HepG2 (cell line): ENCODE results near the gene SHMT1. TPM values are rescaled to one million over a fixed set of nuclear protein-coding genes. Genes with fewer than 3 reads are reported as not detected.

Experiments
- ATAC-seq: fragments of 200-7000 bp; cut with Tn5 transposase; 3 replicates; pipeline ENCODE4 v1.9.1; 2020; ENCODE audit warnings: mild to moderate bottlenecking, moderate library complexity
- BruUV-seq: library from RNA; stranded (reverse); fragments of 400-500 nt; replicated peaks from 2 replicates; lab custom pipeline; 2021; lab: Mats Ljungman, UMichigan
- CTCF ChIA-PET: fragments of 300-600 bp; formaldehyde crosslinking; extraction: SDS; loops from one replicate; lab custom pipeline; 2021; ENCODE audit warnings: low total read pairs, inconsistent platforms, low intra/inter-chr PET ratio; lab: Yijun Ruan, JAX
- POLR2A ChIA-PET: fragments of 350-600 bp; sonication (Branson Sonifier 250); formaldehyde crosslinking; loops from one replicate; lab custom pipeline; 2020; ENCODE audit warnings: antibody characterized with exemption, inconsistent platforms; lab: Yijun Ruan, JAX
- DNase-seq: peaks from one replicate; pipeline ENCODE4 v3.0.0-alpha.2; 2015; ENCODE audit warnings: low spot score
- FAIRE-seq: peaks from 3 replicates; lab custom pipeline; 2011; peaks lifted over from hg19 to GRCh38; lab: Jason Lieb, UNC
- H2AFZ ChIP-seq: one replicate; pipeline ENCODE4 v1.6.1; 2011; ENCODE audit warnings: low read length, inconsistent platforms
- H3K27ac ChIP-seq: fragments of 300-600 bp; 3 replicates; pipeline ENCODE4 v1.8.0; 2011; ENCODE audit warnings: mixed run types, mild to moderate bottlenecking, mixed read lengths, low read length, inconsistent platforms; ENCODE audit not compliant: insufficient read depth; ENCODE audit errors: extremely low read length
- H3K27me3 ChIP-seq, 2 experiments: fragments of 200-600 bp in 1 of 2; 2 replicates in 1 of 2; 3 replicates in 1 of 2; pipeline versions ENCODE4 v1.6.0 to v1.8.0; 2011; ENCODE audit warnings: low read length in 2 of 2, mild to moderate bottlenecking in 2 of 2, moderate library complexity in 2 of 2, inconsistent platforms in 1 of 2; ENCODE audit not compliant: insufficient read depth in 2 of 2, control insufficient read depth in 1 of 2
- H3K36me3 ChIP-seq, 2 experiments: fragments of 200-600 bp in 1 of 2; replicated peaks in 1 of 2; 2 replicates in 1 of 2; 3 replicates in 1 of 2; pipeline versions ENCODE4 v1.5.1 to v1.8.0; 2011; ENCODE audit warnings: low read length in 2 of 2, inconsistent platforms in 1 of 2; ENCODE audit not compliant: insufficient read depth in 2 of 2, control insufficient read depth in 1 of 2
- H3K4me1 ChIP-seq: 2 replicates; pipeline ENCODE4 v1.5.1; 2012; ENCODE audit warnings: low read length, inconsistent platforms; ENCODE audit not compliant: insufficient read depth
- H3K4me2 ChIP-seq: 2 replicates; pipeline ENCODE4 v1.6.0; 2011; ENCODE audit warnings: low read depth, low read length, inconsistent platforms
- H3K4me3 ChIP-seq, 3 experiments: fragments of 200-600 bp in 1 of 3; sonication (generic), shearing (Covaris generic) in 1 of 3; replicated peaks in 1 of 3; 2 replicates each; pipeline ENCODE4 v1.5.1; 2011 to 2016; ENCODE audit warnings: low read length in 3 of 3, inconsistent platforms in 2 of 3, low read depth in 2 of 3, mild to moderate bottlenecking in 2 of 3, control low read depth in 1 of 3, mixed read lengths in 1 of 3; ENCODE audit not compliant: insufficient read depth in 1 of 3
- H3K79me2 ChIP-seq: one replicate; pipeline ENCODE4 v1.6.1; 2011; ENCODE audit warnings: low read length, inconsistent platforms; ENCODE audit not compliant: insufficient read depth
- H3K9ac ChIP-seq: 2 replicates; pipeline ENCODE4 v1.6.0; 2011; ENCODE audit warnings: mild to moderate bottlenecking, low read depth, low read length, inconsistent platforms; ENCODE audit not compliant: insufficient read depth
- H3K9me3 ChIP-seq: 2 replicates; pipeline ENCODE4 v1.5.1; 2012; ENCODE audit warnings: mild to moderate bottlenecking, low read length
- H4K20me1 ChIP-seq: 2 replicates; pipeline ENCODE4 v1.6.0; 2011; ENCODE audit warnings: inconsistent platforms, mild to moderate bottlenecking, low read length, moderate library complexity; ENCODE audit not compliant: insufficient read depth
- FOXM1 ChIP-seq: sonication (generic); formaldehyde crosslinking; IDR thresholded peaks from 2 replicates; pipeline ENCODE4 v1.5.0; 2020; ENCODE audit warnings: missing genetic modification reagents
- HIVEP1 ChIP-seq: sonication (generic); formaldehyde crosslinking; IDR thresholded peaks from 2 replicates; pipeline ENCODE4 v1.4.0; 2020; ENCODE audit warnings: mild to moderate bottlenecking, missing genetic modification reagents
- KDM4B ChIP-seq: sonication (generic); formaldehyde crosslinking; IDR thresholded peaks from 2 replicates; pipeline ENCODE4 v1.4.0; 2020; ENCODE audit warnings: missing genetic modification reagents
- PAX8 ChIP-seq: sonication (generic); formaldehyde crosslinking; IDR thresholded peaks from 2 replicates; pipeline ENCODE4 v1.8.0; 2022; ENCODE audit warnings: mild to moderate bottlenecking, missing genetic modification reagents, borderline replicate concordance
- RBFOX2 ChIP-seq: fragments of 200-400 bp; formaldehyde crosslinking; IDR thresholded peaks from 2 replicates; pipeline ENCODE4 v1.6.1; 2017; ENCODE audit warnings: low read depth, mild to moderate bottlenecking, low read length
- REPIN1 ChIP-seq: sonication (generic); formaldehyde crosslinking; IDR thresholded peaks from 2 replicates; pipeline ENCODE4 v1.8.0; 2022; ENCODE audit warnings: missing genetic modification reagents, low read depth, mild to moderate bottlenecking, borderline replicate concordance
- SOX6 ChIP-seq, 2 experiments: fragments of 450-650 bp in 1 of 2; sonication (generic) in 1 of 2; formaldehyde crosslinking in 1 of 2; IDR thresholded peaks; 2 replicates each; pipeline versions ENCODE4 v1.4.0 to v1.6.1; 2017 to 2020; ENCODE audit warnings: antibody characterized with exemption in 1 of 2, mild to moderate bottlenecking in 1 of 2, missing genetic modification reagents in 1 of 2
- ZNF446 ChIP-seq: sonication (generic); formaldehyde crosslinking; IDR thresholded peaks from 2 replicates; pipeline ENCODE4 v1.5.0; 2020; ENCODE audit warnings: mild to moderate bottlenecking, missing genetic modification reagents
- ZNF557 ChIP-seq: sonication (generic); formaldehyde crosslinking; IDR thresholded peaks from 2 replicates; pipeline ENCODE4 v1.4.0; 2020; ENCODE audit warnings: missing genetic modification reagents
- ZNF670 ChIP-seq: sonication (generic); formaldehyde crosslinking; IDR thresholded peaks from 2 replicates; pipeline ENCODE4 v1.8.0; 2022; ENCODE audit warnings: mild to moderate bottlenecking, missing genetic modification reagents, borderline replicate concordance
- WGBS: methylation state at CpG from one replicate; pipeline ENCODE4 v1.1.6; 2017; ENCODE audit warnings: low lambda C conversion rate; 5-methylcytosine and 5-hydroxymethylcytosine counted together
- in situ Hi-C: cut with HindIII; loops from 2 replicates; pipeline ENCODE4 v1.10.0; 2017; ENCODE audit warnings: low pct_unique_long_range_greater_than_20kb; ENCODE audit not compliant: extremely low pct_ligation_motif_present
- intact Hi-C: fragments of 100-400 bp; cut with micrococcal nuclease; formaldehyde crosslinking; loops from one replicate; pipeline ENCODE4 v1.10.0; 2022; ENCODE audit not compliant: unreplicated experiment
- polyA plus RNA-seq, 8 experiments: library from polyadenylated mRNA; depleted of rRNA in 3 of 8; stranded (reverse) in 7 of 8; unstranded in 1 of 8; fragments of >200 nt; fragmentation: Illumina TruSeq in 4 of 8; extraction: Trizol in 4 of 8; gene quantifications; 2 replicates each; pipeline versions ENCODE4 v1.2.1 to v1.2.3, GENCODE V29; 2011 to 2016; ENCODE audit warnings: low read depth in 4 of 8, missing spikeins in 1 of 8, mixed read lengths in 1 of 8; ENCODE audit not compliant: insufficient read depth in 1 of 8
- total RNA-seq, 5 experiments: library from RNA; depleted of rRNA; stranded (reverse); fragments of >200 nt; fragmentation: Illumina TruSeq; extraction: Trizol; gene quantifications; 2 replicates each; pipeline ENCODE4 v1.2.3, GENCODE V29; 2016; ENCODE audit warnings: low read depth in 1 of 5
- TF ChIP-seq, protein P1 (sequence below): IDR thresholded peaks from 2 replicates; pipeline ENCODE4 v1.6.1; 2016; ENCODE audit warnings: missing compliant biosample characterization, missing genetic modification reagents, borderline replicate concordance
- TF ChIP-seq, protein P2 (sequence below): sonication (generic); formaldehyde crosslinking; IDR thresholded peaks from 2 replicates; pipeline ENCODE4 v1.5.0; 2020; ENCODE audit warnings: missing genetic modification reagents
- TF ChIP-seq, protein P3 (sequence below): sonication (generic); formaldehyde crosslinking; IDR thresholded peaks from 2 replicates; pipeline ENCODE4 v1.4.0; 2020; ENCODE audit warnings: missing genetic modification reagents, borderline replicate concordance

The SHMT1 gene
- total and polyA plus RNA-seq, 2 of the 13 experiments (the other 11 are each of a cell fraction or from before 2014, with no cell fraction given) = 21.3 to 48.8 TPM

DNA sequence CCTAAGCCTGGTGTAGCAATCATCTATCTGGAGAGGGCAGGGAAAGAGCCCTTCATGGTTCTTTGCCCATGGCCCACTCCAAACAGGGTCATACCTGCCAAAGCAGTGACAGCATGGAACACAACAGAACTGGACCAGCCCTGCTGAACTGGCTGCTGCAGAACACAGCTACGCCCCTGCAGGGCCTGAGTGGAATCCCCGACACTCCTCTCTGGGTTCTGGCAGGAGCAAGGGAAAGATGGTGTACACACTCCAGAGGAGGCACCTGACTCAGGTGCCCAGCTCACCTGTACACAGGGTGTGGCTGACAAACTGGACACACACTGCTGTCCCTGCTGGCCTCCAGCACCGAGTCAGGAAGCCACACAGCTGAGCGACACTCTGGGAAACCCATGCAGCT is 83.1 kb downstream of the SHMT1 start:
- TF ChIP-seq SOX6 (IDR thresholded peaks at IDR 0.05) (no peak), SOX6 (CRISPR knock-in tag; IDR thresholded peaks at IDR 0.05) (no peak), HIVEP1 (CRISPR knock-in tag) (no peak), PAX8 (CRISPR knock-in tag) (no peak), ZNF446 (CRISPR knock-in tag) (no peak), ZNF670 (CRISPR knock-in tag) (no peak), REPIN1 (no peak), RBFOX2 (no peak), ZNF557 (CRISPR knock-in tag) (no peak), FOXM1 (CRISPR knock-in tag) (no peak), KDM4B (CRISPR knock-in tag) (no peak)
- TF ChIP-seq, protein P1, sequence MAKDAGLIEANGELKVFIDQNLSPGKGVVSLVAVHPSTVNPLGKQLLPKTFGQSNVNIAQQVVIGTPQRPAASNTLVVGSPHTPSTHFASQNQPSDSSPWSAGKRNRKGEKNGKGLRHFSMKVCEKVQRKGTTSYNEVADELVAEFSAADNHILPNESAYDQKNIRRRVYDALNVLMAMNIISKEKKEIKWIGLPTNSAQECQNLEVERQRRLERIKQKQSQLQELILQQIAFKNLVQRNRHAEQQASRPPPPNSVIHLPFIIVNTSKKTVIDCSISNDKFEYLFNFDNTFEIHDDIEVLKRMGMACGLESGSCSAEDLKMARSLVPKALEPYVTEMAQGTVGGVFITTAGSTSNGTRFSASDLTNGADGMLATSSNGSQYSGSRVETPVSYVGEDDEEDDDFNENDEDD (CRISPR knock-in tag) = no peak
- TF ChIP-seq, protein P2, sequence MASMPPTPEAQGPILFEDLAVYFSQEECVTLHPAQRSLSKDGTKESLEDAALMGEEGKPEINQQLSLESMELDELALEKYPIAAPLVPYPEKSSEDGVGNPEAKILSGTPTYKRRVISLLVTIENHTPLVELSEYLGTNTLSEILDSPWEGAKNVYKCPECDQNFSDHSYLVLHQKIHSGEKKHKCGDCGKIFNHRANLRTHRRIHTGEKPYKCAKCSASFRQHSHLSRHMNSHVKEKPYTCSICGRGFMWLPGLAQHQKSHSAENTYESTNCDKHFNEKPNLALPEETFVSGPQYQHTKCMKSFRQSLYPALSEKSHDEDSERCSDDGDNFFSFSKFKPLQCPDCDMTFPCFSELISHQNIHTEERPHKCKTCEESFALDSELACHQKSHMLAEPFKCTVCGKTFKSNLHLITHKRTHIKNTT (CRISPR knock-in tag) = no peak
- TF ChIP-seq, protein P3, sequence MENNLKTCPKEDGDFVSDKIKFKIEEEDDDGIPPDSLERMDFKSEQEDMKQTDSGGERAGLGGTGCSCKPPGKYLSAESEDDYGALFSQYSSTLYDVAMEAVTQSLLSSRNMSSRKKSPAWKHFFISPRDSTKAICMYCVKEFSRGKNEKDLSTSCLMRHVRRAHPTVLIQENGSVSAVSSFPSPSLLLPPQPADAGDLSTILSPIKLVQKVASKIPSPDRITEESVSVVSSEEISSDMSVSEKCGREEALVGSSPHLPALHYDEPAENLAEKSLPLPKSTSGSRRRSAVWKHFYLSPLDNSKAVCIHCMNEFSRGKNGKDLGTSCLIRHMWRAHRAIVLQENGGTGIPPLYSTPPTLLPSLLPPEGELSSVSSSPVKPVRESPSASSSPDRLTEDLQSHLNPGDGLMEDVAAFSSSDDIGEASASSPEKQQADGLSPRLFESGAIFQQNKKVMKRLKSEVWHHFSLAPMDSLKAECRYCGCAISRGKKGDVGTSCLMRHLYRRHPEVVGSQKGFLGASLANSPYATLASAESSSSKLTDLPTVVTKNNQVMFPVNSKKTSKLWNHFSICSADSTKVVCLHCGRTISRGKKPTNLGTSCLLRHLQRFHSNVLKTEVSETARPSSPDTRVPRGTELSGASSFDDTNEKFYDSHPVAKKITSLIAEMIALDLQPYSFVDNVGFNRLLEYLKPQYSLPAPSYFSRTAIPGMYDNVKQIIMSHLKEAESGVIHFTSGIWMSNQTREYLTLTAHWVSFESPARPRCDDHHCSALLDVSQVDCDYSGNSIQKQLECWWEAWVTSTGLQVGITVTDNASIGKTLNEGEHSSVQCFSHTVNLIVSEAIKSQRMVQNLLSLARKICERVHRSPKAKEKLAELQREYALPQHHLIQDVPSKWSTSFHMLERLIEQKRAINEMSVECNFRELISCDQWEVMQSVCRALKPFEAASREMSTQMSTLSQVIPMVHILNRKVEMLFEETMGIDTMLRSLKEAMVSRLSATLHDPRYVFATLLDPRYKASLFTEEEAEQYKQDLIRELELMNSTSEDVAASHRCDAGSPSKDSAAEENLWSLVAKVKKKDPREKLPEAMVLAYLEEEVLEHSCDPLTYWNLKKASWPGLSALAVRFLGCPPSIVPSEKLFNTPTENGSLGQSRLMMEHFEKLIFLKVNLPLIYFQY (CRISPR knock-in tag) = no peak
- ATAC-seq (no peak; the same call in 2 of the 3 replicates), DNase-seq (no peak), FAIRE-seq (no peak)
- Histone ChIP-seq H3K4me1 (no peaks in the 10 kb centered on the region), H3K27ac (no peak overlapping the region), H3K9me3 (no peaks in the 10 kb centered on the region), H3K9ac (no peak overlapping the region), H4K20me1 (no peaks in the 10 kb centered on the region), H2AFZ (no peak overlapping the region), H3K4me2 (no peak overlapping the region), H3K27me3 (no peaks in the 10 kb centered on the region), H3K36me3 (peaks cover 39 to 75% of the 10 kb centered on the region in 2 experiments), H3K79me2 (no peaks in the 10 kb centered on the region), H3K4me3 (no peak overlapping the region)
- no TSS peak for BruUV-seq
- 94% methylated on average over 2 of the region's 4 CpGs for WGBS
- intact Hi-C loops = no loop called here
- in situ Hi-C loops = no loop called here
- ChIA-PET CTCF (no interaction called here), POLR2A (interaction anchor here (1.0 kb wide), 1 partner anchor 56 kb away, joined by 3 read pairs; no protein-coding TSS in a partner anchor)
